ENCODE data around the gene OR8A1.

OR8A1 gene

GRCh38 chr11:124569697-124570096 is at the start of gene OR8A1:
OR8A1 (plus strand) TSS chr11:124569997; CDS start chr11:124570120, 123 bp downstream.
- no peak for DNase-seq (ENCODE audit: low read depth)

DNA sequence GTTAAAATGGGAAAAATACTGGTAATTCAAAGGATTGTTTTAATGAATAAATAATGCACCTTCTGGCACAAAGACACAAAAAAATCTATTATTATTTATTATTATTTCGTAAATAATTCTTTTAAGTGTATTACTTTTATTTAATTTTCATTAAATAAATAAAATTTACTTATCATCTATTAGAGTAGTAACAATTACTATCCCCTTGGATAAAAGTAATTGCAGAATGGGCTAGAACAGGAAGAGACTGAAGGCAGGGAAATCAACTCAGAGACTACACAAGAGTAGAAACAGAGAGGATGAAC is 49.3 kb upstream of the OR8A1 start:
- DNase-seq (ENCODE audit: low read depth): no peak

GRCh38 chr11:124533626-124534025 is 36.2 kb upstream of the OR8A1 start:
- no peak for DNase-seq (ENCODE audit: low read depth)

DNA sequence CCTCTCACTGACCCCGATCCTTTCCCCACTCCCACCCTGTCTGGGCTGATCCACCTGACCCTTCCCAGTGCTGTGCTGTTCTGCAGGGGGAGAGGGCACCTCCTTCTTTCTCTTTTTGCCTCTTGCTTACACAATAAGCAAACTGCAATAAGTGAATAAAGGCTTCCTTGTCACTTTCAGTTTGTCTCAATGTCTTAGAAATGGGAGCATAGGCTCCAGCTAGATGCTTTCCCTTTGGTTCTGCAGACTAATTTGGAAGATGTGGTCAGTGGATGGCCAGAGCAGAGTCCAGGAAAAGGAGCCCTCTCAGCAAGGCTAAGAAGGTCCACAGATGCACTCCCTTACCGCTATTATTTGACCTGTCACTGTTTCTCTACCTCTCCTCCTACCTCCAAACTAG is 35.7 kb upstream of the OR8A1 start:
- no peak for DNase-seq (ENCODE audit: low read depth)

- no peak for DNase-seq (ENCODE audit: low read depth)
Measured at GRCh38 chr11:124535552-124536232, 34.1 kb upstream of the OR8A1 start.

DNA sequence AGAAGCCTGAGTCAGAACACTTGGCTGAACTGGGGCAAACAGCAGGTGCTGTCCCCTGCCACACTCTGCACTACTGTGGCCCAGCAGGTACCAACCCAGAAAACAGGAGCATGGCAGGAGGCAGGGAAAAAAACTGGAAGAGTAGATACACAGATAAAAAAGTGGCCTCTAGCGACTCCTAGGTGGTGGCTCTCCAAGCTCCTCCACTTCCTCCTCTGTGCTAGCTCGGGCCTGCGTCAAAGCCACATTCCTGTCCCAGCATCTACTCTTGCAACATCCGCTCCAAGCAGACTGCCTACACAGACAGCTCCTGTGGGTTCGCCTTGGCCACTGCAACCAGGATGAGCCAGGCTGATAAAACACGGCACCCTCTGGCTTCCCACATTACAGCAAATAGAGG is 33.3 kb upstream of the OR8A1 start:
- peak; percentile 47 for DNase-seq (ENCODE audit: low read depth)

- peak; percentile 46 for DNase-seq (ENCODE audit: low read depth)
Measured at GRCh38 chr11:124538019-124538418, 31.8 kb upstream of the OR8A1 start.

DNA sequence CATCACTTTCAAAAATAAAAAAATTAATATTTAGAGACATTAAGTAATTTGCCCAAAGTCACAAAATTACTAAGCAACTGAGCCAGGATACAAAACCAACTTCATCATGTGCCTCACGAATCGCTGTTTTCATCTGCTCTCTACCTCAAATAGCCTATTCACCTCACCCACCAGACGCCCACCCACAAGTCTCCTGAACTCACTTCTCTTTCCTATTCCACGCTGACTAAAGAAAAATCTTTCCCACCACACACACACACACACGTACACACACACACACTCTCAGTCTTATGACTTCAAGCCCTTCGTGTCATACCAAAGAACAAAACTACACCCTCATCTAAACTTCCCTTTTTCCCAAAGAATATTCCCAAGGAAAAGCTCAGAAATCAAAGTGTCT is 28.6 kb upstream of the OR8A1 start:
- DNase-seq (ENCODE audit: low read depth): no peak

DNA sequence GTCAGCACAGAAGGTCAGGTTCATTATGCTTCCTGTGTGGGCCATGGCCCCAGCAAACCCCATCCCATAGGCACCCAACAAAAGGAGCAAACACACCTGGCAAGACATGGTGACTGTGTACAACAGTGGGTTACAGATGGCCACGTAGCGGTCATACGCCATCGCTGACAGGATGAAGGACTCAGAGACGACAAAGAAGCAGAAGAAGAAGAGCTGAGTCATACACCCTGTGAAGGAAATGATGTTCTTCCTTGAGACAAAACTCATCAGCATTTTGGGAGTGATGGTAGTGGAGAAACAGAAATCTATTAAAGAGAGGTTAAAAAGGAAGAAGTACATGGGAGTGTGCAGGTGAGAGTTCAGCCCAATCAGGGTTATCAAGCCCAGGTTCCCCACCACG is 26.7 kb upstream of the OR8A1 start:
- DNase-seq (ENCODE audit: low read depth): no peak

DNA sequence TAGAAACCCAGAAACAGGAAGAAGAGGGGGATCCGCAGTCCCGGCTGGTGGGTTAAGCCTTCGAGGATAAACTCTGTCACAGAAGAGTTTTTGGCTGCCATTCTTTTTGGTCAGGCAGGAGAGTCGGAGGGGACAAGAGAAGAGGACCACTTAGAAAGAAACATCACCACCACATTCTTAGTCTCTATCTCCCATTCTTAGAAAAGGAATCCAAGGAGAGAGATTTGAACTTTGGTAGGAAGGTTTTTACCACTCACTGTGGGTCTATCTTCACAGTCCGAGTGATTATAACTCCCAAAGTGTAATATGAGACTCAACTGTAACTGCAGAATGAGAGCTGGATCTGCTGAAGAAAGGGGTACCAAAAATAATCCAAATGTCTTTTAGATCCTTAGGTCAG is 26.2 kb upstream of the OR8A1 start, which contains the start of gene OR8B12:
Gene OR8B12, minus strand, starts transcription at position 101 of the 400 bp plus-strand sequence. Its CDS starts 0 bp downstream, at position 101.
- no peak for DNase-seq (ENCODE audit: low read depth)

- no peak for DNase-seq (ENCODE audit: low read depth)
Measured at GRCh38 chr11:124551189-124551588, 18.6 kb upstream of the OR8A1 start.

DNA sequence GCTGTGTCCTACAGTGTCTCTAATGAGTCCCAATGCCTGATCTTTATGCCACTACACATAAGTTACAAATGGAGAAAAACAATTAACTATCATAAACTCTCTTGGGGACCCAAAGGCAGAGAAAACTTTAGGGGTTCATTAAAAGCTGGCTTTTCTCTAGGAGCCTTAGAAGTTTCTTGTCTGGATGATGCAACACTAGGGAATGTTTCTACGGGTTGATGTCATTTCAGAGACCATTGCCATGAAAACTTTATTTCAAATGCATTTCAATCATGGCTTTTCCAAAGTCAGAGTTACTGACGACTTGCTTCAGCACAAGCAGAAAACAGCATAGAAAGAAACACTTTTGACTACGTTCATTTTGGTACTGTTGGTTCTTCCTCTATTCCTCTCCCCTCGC is 17.8 kb upstream of the OR8A1 start:
- DNase-seq (ENCODE audit: low read depth): no peak

DNA sequence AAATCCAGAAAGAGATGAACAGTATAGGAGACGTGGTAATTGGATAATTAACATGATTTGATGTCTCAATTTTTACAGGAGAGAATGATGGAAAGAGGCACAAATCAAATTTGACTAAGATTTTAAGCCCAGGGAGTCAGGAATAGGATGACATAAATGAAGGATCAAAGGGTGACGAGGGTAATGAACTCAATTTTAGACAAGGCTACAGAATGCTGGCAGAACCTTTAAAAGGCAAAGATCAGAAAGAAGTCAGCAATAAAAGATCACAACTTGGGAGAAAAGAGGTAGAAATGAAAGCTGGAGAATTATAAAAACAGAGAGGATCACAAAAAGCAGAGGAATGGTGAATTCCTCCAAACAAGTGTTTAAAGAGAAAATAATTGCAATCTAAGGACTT is 13.0 kb upstream of the OR8A1 start:
- DNase-seq (ENCODE audit: low read depth): no peak

DNA sequence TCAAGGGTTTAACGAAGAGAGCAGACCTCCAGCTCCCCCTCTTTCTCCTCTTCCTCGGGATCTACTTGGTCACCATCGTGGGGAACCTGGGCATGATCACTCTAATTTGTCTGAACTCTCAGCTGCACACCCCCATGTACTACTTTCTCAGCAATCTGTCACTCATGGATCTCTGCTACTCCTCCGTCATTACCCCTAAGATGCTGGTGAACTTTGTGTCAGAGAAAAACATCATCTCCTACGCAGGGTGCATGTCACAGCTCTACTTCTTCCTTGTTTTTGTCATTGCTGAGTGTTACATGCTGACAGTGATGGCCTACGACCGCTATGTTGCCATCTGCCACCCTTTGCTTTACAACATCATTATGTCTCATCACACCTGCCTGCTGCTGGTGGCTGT is 363 bp downstream of the OR8A1 start:
- DNase-seq (ENCODE audit: low read depth): no peak

DNA sequence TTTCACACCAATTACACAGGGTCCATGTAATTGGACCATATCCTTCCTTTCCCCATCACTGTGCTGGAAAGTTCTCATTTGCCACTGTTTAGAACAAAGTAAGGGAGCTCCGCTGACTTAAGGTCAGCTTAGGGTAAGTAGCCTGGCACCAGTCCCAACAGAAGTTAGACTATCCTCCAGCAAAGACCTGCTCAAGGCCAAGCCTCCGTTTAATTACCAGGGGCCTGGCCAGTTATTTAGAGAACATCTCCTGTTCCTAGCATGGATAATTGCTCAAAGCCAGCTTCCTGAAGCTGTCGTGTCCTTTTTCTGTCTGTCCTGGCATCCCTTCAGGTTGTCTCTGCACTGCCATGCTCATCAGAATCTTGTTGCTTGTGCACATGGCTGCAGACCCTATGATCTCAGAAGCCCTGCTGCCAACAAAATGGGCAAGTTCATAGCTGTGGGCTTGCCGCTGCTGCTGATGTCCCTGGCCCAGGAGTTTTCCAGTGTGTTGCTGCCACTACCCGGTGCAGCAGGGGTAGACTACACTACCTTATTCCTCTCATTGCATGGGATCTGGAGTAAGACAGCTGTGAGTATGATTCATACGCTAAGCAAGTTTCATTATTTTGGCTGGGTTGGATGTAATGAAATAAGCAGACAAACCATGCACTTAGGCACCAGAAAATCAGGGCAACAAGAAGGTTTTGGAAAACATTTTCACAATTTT is 8.1 kb downstream of the OR8A1 start:
- DNase-seq (ENCODE audit: low read depth): no peak

DNA sequence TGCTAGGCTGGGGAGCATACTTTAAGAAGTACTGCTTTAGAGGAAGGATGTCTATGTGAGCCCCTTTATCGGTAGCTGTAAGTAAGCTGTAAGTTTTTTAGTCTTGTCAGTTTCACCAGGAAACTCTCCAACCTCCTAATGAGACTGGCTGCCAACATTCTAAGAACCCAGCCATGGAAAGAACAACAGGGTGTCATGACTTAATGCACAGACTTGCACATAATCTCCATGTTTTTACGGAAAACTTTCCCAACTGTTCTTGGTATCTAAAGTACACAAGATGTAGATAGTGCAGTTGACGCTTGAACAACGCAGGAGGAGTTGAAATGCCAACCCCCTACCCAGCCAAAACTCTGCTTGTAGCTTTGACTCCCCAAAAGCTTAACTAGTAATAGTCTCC is 9.0 kb downstream of the OR8A1 start:
- DNase-seq (ENCODE audit: low read depth): no peak

DNA sequence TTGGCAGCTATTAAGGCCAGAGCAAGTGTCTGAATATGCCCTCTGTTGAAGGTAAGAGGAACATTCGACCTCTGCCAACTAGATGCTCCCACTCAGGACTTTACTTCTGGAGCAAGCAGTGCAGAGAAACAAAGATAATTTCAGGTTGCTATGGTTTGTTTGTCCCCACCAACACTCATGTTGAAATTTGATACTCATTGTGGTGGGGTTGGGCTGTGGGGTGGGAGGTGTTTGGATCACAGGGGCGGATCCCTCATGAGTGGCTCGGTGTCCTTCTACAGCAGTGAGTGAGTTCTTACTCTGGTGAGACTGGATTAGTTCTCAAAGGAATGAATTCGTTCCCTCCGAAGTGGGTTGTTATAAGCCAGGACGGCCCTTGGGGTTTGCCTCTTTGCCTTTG is 12.0 kb downstream of the OR8A1 start:
- DNase-seq (ENCODE audit: low read depth): no peak

- DNase-seq (ENCODE audit: low read depth): no peak
Measured at GRCh38 chr11:124582565-124582964, 12.8 kb downstream of the OR8A1 start.

GRCh38 chr11:124583781-124584180 is 14.0 kb downstream of the OR8A1 start:
- DNase-seq (ENCODE audit: low read depth): no peak

- DNase-seq (ENCODE audit: low read depth): no peak
Measured at GRCh38 chr11:124584681-124585372, 15.0 kb downstream of the OR8A1 start.

GRCh38 chr11:124586238-124586860 is 16.6 kb downstream of the OR8A1 start:
- DNase-seq (ENCODE audit: low read depth): peak; percentile 58

DNA sequence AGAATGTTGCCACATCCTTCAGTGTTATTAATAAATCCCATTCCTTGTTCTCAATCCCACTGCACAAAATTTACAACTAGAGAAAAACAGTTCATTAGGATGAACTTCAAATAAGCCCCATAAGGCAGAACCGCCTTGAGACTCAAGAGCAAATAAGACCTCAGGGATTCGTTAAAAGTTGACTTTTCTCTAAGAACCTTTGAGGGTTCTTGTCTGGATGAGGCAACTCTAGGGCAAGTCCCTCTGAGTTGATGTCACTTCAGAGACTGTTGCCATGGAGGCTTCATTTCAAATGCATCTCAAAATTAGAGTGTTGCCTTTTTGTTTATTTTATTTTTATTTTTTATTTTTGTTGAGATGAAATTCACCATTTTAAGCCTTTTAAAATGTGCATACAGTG is 21.6 kb downstream of the OR8A1 start:
- DNase-seq (ENCODE audit: low read depth): no peak

DNA sequence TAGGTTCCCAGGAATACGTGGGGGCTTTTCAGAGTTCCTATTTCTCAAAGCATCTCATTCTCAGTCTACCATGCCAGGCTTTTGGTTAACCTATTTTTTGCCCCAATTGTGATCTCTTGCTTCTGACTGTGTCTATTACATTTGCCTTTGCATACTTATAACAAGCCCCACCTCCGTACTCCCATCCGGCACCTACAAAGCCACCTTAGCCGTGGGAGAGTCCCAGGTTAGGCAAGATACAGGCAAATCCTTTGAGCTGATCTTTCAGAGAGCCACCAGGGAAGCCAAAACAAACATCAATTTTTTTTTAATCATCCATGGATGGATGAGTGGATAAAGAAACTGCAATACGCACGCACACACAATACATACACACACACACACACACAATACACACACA is 22.8 kb downstream of the OR8A1 start:
- no peak for DNase-seq (ENCODE audit: low read depth)

Data from EH (cell line).